SK-N-SH (cell line): ENCODE data around the gene CCDC183. TPM values are rescaled to one million over a fixed set of nuclear protein-coding genes. Genes with fewer than 3 reads are reported as not detected.

Source experiments
- CTCF ChIA-PET: fragments of 300-600, 350-600 bp; formaldehyde crosslinking; extraction: SDS; loops from one replicate; lab custom pipeline; 2021; lab: Yijun Ruan, JAX
- POLR2A ChIA-PET: fragments of 350-600 bp; sonication (Branson Sonifier 250); formaldehyde crosslinking; extraction: SDS; loops from one replicate; lab custom pipeline; 2020; ENCODE audit warnings: antibody characterized with exemption, inconsistent platforms; lab: Yijun Ruan, JAX
- DNase-seq: peaks from one replicate; pipeline ENCODE4 v3.0.0; 2012
- H2AFZ ChIP-seq: fragments of 200-600 bp; sonication (generic); 2 replicates; pipeline ENCODE4 v1.8.1; 2016; ENCODE audit warnings: antibody characterized with exemption, mild to moderate bottlenecking, low read depth
- H3F3A ChIP-seq: fragments of 200-600 bp; sonication (generic); replicated peaks from 2 replicates; pipeline ENCODE3; 2016; ENCODE audit warnings: antibody characterized with exemption, mild to moderate bottlenecking; ENCODE audit not compliant: insufficient read depth
- H3K27ac ChIP-seq, 2 experiments: fragments of 200-500 bp in 1 of 2; fragments of 200-600 bp in 1 of 2; sonication (Bioruptor generic) in 1 of 2; sonication (generic), shearing (Covaris generic) in 1 of 2; 2 replicates each; pipeline versions ENCODE4 v1.5.1 to v1.6.1; 2014 to 2016; ENCODE audit warnings: low read depth in 2 of 2, inconsistent platforms in 1 of 2, low read length in 1 of 2, mild to moderate bottlenecking in 1 of 2, mixed read lengths in 1 of 2
- H3K27me3 ChIP-seq: fragments of 200-600 bp; sonication (generic), shearing (Covaris generic); 2 replicates; pipeline ENCODE4 v1.6.1; 2016; ENCODE audit warnings: mixed run types; ENCODE audit not compliant: insufficient read depth
- H3K36me3 ChIP-seq, 2 experiments: fragments of 200-500 bp in 1 of 2; fragments of 200-600 bp in 1 of 2; sonication (Bioruptor generic) in 1 of 2; sonication (generic) in 1 of 2; replicated peaks in 1 of 2; 2 replicates each; pipeline versions ENCODE3 to v1.5.1; 2014 to 2016; ENCODE audit warnings: low read length in 1 of 2, mild to moderate bottlenecking in 1 of 2; ENCODE audit not compliant: insufficient read depth in 2 of 2, control insufficient read depth in 1 of 2
- H3K4me1 ChIP-seq, 2 experiments: fragments of 200-500 bp in 1 of 2; fragments of 200-600 bp in 1 of 2; sonication (Bioruptor generic) in 1 of 2; sonication (generic), shearing (Covaris generic) in 1 of 2; 2 replicates each; pipeline versions ENCODE4 v1.5.1 to v1.6.1; 2014 to 2016; ENCODE audit warnings: low read depth in 1 of 2, low read length in 1 of 2, mixed run types in 1 of 2; ENCODE audit not compliant: insufficient read depth in 2 of 2, control insufficient read depth in 1 of 2
- H3K4me2 ChIP-seq: fragments of 200-600 bp; sonication (generic), shearing (Covaris generic); 2 replicates; pipeline ENCODE4 v1.6.1; 2017; ENCODE audit warnings: mixed run types
- H3K4me3 ChIP-seq, 2 experiments: fragments of 200-500 bp in 1 of 2; fragments of 200-600 bp in 1 of 2; sonication (Bioruptor generic) in 1 of 2; sonication (generic), shearing (Covaris generic) in 1 of 2; 2 replicates each; pipeline versions ENCODE4 v1.5.1 to v1.8.1; 2014 to 2016; ENCODE audit warnings: low read depth in 2 of 2, inconsistent platforms in 1 of 2, low read length in 1 of 2, mild to moderate bottlenecking in 1 of 2, mixed read lengths in 1 of 2, moderate library complexity in 1 of 2
- H3K79me2 ChIP-seq: fragments of 200-600 bp; sonication (generic); 2 replicates; pipeline ENCODE4 v1.8.1; 2017; ENCODE audit warnings: mild to moderate bottlenecking; ENCODE audit not compliant: insufficient read depth
- H3K9ac ChIP-seq: fragments of 200-600 bp; sonication (generic); 2 replicates; pipeline ENCODE4 v1.6.1; 2017; ENCODE audit warnings: mixed run types
- H3K9me2 ChIP-seq: fragments of 200-600 bp; sonication (generic); 2 replicates; pipeline ENCODE4 v1.6.1; 2017; ENCODE audit warnings: mixed run types
- H3K9me3 ChIP-seq: fragments of 200-600 bp; sonication (generic); 2 replicates; pipeline ENCODE4 v1.6.1; 2017; ENCODE audit warnings: mixed run types, mild to moderate bottlenecking, moderate library complexity
- H4K20me1 ChIP-seq: fragments of 200-600 bp; sonication (generic); 2 replicates; pipeline ENCODE4 v1.6.1; 2017; ENCODE audit warnings: mild to moderate bottlenecking, mixed run types; ENCODE audit not compliant: insufficient read depth
- CHD2 ChIP-seq: fragments of 150-350 bp; IDR thresholded peaks from 2 replicates; pipeline ENCODE4 v1.6.1; 2018; ENCODE audit warnings: low read length; ENCODE audit not compliant: partially characterized antibody
- ELF1 ChIP-seq: IDR thresholded peaks from 2 replicates; pipeline ENCODE4 v1.4.0; 2012
- EP300 ChIP-seq, 2 experiments: IDR thresholded peaks; 2 replicates each; pipeline versions ENCODE4 v1.4.0 to v1.6.1; 2012; ENCODE audit warnings: borderline replicate concordance in 1 of 2, low read depth in 1 of 2, low read length in 1 of 2
- FOSL2 ChIP-seq: IDR thresholded peaks from 2 replicates; pipeline ENCODE4 v1.4.0; 2012; ENCODE audit warnings: low read depth, mild to moderate bottlenecking, moderate library complexity, borderline replicate concordance
- FOXJ3 ChIP-seq: sonication (generic); formaldehyde crosslinking; IDR thresholded peaks from 2 replicates; pipeline ENCODE4 v1.5.1; 2020; ENCODE audit warnings: mild to moderate bottlenecking, missing genetic modification reagents
- FOXM1 ChIP-seq: IDR thresholded peaks from 2 replicates; pipeline ENCODE4 v1.4.0; 2012; ENCODE audit warnings: low read depth, mild to moderate bottlenecking
- JUND ChIP-seq: IDR thresholded peaks from 2 replicates; pipeline ENCODE4 v1.4.0; 2012
- MEF2A ChIP-seq: IDR thresholded peaks from 2 replicates; pipeline ENCODE4 v1.4.0; 2012; ENCODE audit warnings: low read depth, borderline replicate concordance
- NRF1 ChIP-seq: IDR thresholded peaks from 2 replicates; pipeline ENCODE4 v1.6.1; 2012; ENCODE audit warnings: low read depth, mild to moderate bottlenecking, low read length
- POLR2AphosphoS5 ChIP-seq: IDR thresholded peaks from 2 replicates; pipeline ENCODE4 v1.6.1; 2012; ENCODE audit warnings: low read depth, low read length
- RCOR1 ChIP-seq: fragments of 150-350 bp; IDR thresholded peaks from 2 replicates; pipeline ENCODE4 v1.6.1; 2017; ENCODE audit warnings: antibody characterized with exemption, low read length
- RFX5 ChIP-seq: IDR thresholded peaks from 2 replicates; pipeline ENCODE4 v1.6.1; 2012; ENCODE audit warnings: mild to moderate bottlenecking, improper control_type of control experiment, low read length
- SIN3A ChIP-seq: IDR thresholded peaks from 2 replicates; pipeline ENCODE4 v1.6.1; 2012; ENCODE audit warnings: low read depth, mild to moderate bottlenecking, low read length, moderate library complexity, borderline replicate concordance
- TAF1 ChIP-seq: IDR thresholded peaks from 2 replicates; pipeline ENCODE4 v1.6.1; 2012; ENCODE audit warnings: low read depth, mild to moderate bottlenecking, low read length, moderate library complexity, borderline replicate concordance
- YY1 ChIP-seq: IDR thresholded peaks from 2 replicates; pipeline ENCODE4 v1.4.0; 2012; ENCODE audit warnings: low read depth, mild to moderate bottlenecking
- WGBS: methylation state at CpG from one replicate; pipeline ENCODE4 v1.1.6; 2017; ENCODE audit warnings: low lambda C conversion rate; 5-methylcytosine and 5-hydroxymethylcytosine counted together
- polyA plus RNA-seq, 3 experiments: library from polyadenylated mRNA; depleted of rRNA; stranded (reverse); fragments of >200 nt; gene quantifications; 2 replicates each; pipeline ENCODE4 v1.2.3, GENCODE V29; 2012
- TF ChIP-seq, protein P1 (sequence below): fragments of 150-350 bp; IDR thresholded peaks from 2 replicates; pipeline ENCODE4 v1.6.1; 2016; ENCODE audit warnings: mild to moderate bottlenecking, low read depth, low read length
- TF ChIP-seq, protein P2 (sequence below): fragments of 200-600 bp; sonication (generic); IDR thresholded peaks from 2 replicates; pipeline ENCODE4 v1.6.1; 2017; ENCODE audit warnings: antibody characterized with exemption, mild to moderate bottlenecking, moderate library complexity
- TF ChIP-seq, protein P3 (sequence below): IDR thresholded peaks from 2 replicates; pipeline ENCODE4; 2012
- TF ChIP-seq, protein P4 (sequence below): IDR thresholded peaks from 2 replicates; pipeline ENCODE4 v1.4.0; 2012; ENCODE audit warnings: low read depth, borderline replicate concordance
- TF ChIP-seq, protein P5 (sequence below): IDR thresholded peaks from 2 replicates; pipeline ENCODE4 v1.4.0; 2012; ENCODE audit warnings: low read depth
- TF ChIP-seq, protein P6 (sequence below): IDR thresholded peaks from 2 replicates; pipeline ENCODE4 v1.4.0; 2012; ENCODE audit warnings: low read depth, borderline replicate concordance

CCDC183 gene
- polyA plus RNA-seq, 1 of the 3 experiments (the other 2 are of a cell fraction), result 5.3 TPM

DNA sequence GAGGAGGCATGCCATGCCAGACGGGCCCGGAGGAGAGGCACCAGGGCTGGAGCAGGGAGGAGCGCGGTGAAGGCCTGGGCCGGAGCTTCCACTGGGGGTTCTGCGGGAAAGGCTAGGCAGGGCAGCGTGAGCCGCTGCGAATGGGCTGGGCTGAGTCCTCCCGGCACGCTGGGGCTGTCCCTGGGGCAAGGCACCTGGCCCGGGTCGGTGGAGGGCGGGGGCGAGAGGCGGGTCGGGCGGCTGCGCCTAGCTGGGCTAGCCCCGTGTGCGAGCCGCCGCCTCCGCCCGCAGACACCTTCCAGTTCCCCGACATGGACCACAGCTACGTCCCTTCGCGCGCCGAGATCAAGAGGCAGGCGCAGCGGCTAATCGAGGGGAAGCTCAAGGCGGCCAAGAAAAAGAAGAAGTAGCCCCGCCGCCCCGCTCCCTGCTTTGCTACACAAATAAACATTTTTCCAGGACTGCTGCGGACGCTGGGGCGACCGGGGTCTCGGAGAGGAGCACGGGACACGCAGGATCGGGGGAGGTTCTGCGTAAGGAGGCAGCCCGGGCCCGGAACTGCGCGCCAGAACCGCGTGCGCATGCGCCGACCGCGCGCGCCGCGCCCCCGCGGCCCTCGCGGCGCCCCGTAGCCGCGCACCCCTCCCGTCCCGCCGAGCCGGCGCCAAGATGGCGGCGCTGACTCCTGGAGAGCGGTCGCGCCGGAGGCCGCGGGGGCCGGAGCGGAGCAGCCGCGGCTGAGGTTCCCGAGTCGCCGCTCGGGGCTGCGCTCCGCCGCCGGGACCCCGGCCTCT, 11.3 kb downstream of the CCDC183 start, which contains the start of gene RABL6:
TSS of gene RABL6 (plus strand) at position 668 of the 794 bp plus-strand sequence. CDS start 249 bp downstream, outside the sequence.
- no peaks in the 10 kb centered on the region for H3K9me2 ChIP-seq
- TF ChIP-seq NRF1 (peak; percentile 82), ELF1 (peak; percentile 25; the same call in 1 of the 2 replicates), YY1 (peak; percentile 87), TAF1 (peak; percentile 91), FOXJ3 (CRISPR knock-in tag) (no peak), JUND (no peak), POLR2AphosphoS5 (peak; percentile 90), SIN3A (0 out of 2 replicates have a peak, but pooled peaks have one; percentile 19), FOSL2 (no peak), RCOR1 (no peak), FOXM1 (no peak), MEF2A (no peak), RFX5 (no peak), CHD2 (no peak), EP300 (IDR thresholded peaks at IDR 0.05; ENCODE audit: borderline replicate concordance in 1 of 2, low read depth in 1 of 2, low read length in 1 of 2) (no peak)
- TF ChIP-seq, protein P1, sequence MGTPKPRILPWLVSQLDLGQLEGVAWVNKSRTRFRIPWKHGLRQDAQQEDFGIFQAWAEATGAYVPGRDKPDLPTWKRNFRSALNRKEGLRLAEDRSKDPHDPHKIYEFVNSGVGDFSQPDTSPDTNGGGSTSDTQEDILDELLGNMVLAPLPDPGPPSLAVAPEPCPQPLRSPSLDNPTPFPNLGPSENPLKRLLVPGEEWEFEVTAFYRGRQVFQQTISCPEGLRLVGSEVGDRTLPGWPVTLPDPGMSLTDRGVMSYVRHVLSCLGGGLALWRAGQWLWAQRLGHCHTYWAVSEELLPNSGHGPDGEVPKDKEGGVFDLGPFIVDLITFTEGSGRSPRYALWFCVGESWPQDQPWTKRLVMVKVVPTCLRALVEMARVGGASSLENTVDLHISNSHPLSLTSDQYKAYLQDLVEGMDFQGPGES, result no peak
- TF ChIP-seq, protein P2, sequence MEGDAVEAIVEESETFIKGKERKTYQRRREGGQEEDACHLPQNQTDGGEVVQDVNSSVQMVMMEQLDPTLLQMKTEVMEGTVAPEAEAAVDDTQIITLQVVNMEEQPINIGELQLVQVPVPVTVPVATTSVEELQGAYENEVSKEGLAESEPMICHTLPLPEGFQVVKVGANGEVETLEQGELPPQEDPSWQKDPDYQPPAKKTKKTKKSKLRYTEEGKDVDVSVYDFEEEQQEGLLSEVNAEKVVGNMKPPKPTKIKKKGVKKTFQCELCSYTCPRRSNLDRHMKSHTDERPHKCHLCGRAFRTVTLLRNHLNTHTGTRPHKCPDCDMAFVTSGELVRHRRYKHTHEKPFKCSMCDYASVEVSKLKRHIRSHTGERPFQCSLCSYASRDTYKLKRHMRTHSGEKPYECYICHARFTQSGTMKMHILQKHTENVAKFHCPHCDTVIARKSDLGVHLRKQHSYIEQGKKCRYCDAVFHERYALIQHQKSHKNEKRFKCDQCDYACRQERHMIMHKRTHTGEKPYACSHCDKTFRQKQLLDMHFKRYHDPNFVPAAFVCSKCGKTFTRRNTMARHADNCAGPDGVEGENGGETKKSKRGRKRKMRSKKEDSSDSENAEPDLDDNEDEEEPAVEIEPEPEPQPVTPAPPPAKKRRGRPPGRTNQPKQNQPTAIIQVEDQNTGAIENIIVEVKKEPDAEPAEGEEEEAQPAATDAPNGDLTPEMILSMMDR, result no peak
- TF ChIP-seq, protein P3, sequence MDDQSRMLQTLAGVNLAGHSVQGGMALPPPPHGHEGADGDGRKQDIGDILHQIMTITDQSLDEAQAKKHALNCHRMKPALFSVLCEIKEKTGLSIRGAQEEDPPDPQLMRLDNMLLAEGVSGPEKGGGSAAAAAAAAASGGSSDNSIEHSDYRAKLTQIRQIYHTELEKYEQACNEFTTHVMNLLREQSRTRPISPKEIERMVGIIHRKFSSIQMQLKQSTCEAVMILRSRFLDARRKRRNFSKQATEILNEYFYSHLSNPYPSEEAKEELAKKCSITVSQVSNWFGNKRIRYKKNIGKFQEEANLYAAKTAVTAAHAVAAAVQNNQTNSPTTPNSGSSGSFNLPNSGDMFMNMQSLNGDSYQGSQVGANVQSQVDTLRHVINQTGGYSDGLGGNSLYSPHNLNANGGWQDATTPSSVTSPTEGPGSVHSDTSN, result no peak
- TF ChIP-seq, protein P4, sequence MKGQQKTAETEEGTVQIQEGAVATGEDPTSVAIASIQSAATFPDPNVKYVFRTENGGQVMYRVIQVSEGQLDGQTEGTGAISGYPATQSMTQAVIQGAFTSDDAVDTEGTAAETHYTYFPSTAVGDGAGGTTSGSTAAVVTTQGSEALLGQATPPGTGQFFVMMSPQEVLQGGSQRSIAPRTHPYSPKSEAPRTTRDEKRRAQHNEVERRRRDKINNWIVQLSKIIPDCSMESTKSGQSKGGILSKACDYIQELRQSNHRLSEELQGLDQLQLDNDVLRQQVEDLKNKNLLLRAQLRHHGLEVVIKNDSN, result no peak
- TF ChIP-seq, protein P5, sequence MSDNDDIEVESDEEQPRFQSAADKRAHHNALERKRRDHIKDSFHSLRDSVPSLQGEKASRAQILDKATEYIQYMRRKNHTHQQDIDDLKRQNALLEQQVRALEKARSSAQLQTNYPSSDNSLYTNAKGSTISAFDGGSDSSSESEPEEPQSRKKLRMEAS, result peak; percentile 65; the same call in 1 of the 2 replicates
- TF ChIP-seq, protein P6, sequence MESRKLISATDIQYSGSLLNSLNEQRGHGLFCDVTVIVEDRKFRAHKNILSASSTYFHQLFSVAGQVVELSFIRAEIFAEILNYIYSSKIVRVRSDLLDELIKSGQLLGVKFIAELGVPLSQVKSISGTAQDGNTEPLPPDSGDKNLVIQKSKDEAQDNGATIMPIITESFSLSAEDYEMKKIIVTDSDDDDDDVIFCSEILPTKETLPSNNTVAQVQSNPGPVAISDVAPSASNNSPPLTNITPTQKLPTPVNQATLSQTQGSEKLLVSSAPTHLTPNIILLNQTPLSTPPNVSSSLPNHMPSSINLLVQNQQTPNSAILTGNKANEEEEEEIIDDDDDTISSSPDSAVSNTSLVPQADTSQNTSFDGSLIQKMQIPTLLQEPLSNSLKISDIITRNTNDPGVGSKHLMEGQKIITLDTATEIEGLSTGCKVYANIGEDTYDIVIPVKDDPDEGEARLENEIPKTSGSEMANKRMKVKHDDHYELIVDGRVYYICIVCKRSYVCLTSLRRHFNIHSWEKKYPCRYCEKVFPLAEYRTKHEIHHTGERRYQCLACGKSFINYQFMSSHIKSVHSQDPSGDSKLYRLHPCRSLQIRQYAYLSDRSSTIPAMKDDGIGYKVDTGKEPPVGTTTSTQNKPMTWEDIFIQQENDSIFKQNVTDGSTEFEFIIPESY, result no peak
- H3K79me2 ChIP-seq, result peaks cover 46% of the 10 kb centered on the region
- H3K27ac ChIP-seq, result peak within 1 kb of the TSS; percentile 55 to 86; a peak in 3 of 4 replicates
- CTCF ChIA-PET, result interaction anchor here (0.9 to 6.5 kb wide), 8 partner anchors 9 to 222 kb away, joined by 3 to 30 read pairs (median 5); partner anchors contain the start of gene AJM1
- no peaks in the 10 kb centered on the region for H3K27me3 ChIP-seq
- peak; percentile 99 for DNase-seq
- peaks cover 9 to 20% of the 10 kb centered on the region in 2 experiments for H3K36me3 ChIP-seq
- peak within 1 kb of the TSS; percentile 89 for H3K9ac ChIP-seq
- no peaks in the 10 kb centered on the region for H3K9me3 ChIP-seq
- peaks cover 24% of the 10 kb centered on the region for H4K20me1 ChIP-seq
- no peaks in the 10 kb centered on the region for H3F3A ChIP-seq
- H3K4me2 ChIP-seq, result peak within 1 kb of the TSS; percentile 96
- 5% methylated on average over 23 of the region's 96 CpGs for WGBS
- POLR2A ChIA-PET, result interaction anchor here (0.7 to 3.2 kb wide), 4 partner anchors 9 to 41 kb away, joined by 3 to 10 read pairs (median 4); partner anchors contain the start of gene AJM1
- peak within 1 kb of the TSS; percentile 79 to 96 for H3K4me3 ChIP-seq
- H2AFZ ChIP-seq, result peak within 1 kb of the TSS; percentile 79; the same call in 1 of the 2 replicates
- peaks cover 20 to 22% of the 10 kb centered on the region in 2 experiments; a peak in 3 of 4 replicates for H3K4me1 ChIP-seq
